Measurements from ENCODE around the gene ZNF638.
"Not testable (repeated sequence)": the region's sequence is repeated elsewhere in the genome, so short reads cannot be mapped to it uniquely, and the experiment has no call there.

ZNF638 gene

DNA sequence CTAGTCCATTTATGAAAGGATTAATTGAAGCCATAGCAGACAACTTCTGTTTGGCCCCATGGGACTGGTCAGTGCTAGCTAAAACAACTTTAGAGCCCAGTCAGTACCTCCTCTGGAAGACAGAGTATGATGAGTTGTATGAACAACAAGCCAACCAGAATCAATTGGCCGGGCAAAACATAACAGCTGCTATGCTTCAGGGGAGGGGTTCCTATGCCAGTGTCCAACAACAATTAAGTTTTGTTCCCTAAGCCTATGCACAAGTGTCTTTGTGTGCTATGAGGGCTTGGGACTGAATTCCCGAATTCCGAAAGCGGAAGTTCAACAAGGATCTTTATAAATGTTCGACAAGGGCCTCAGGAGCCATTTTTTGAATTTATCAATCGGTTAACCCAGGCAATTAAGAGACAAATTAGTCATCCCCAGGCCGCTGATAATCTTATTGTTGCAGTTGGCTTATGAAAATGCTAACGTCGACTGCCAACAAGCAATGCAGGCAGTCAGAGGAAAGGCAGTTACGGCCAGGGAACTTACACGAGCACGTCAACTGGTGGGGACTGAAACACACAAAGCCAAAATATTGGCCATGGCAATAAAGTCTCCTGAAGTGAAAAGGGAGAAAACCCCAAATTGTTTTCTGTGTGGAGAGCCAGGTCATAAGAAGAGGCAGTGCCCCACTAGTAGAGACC, 57.9 kb downstream of the ZNF638 start:
- no peak for DNase-seq (ENCODE audit: low read depth in 1 of 2, low spot score in 1 of 2)

DNA sequence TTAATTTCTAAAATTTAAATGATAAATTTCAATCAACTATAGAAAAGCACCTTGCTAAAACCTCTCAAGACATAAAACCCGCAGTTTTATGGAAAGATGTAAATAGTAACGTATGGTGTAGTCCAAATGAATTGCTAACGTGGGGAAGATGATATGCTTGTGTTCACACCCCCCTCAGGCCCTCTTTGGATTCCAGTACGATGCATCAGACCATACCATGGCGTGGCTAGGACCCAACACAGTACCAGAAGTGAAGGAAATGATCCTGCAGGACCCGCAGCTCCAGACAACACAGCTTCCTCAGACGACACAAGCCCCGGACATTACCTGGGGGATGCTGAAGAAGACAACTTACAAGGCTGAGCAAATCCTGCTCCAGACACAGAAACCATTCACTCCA, 61.6 kb downstream of the ZNF638 start:
- no peak for DNase-seq (ENCODE audit: low read depth in 1 of 2, low spot score in 1 of 2)

DNA sequence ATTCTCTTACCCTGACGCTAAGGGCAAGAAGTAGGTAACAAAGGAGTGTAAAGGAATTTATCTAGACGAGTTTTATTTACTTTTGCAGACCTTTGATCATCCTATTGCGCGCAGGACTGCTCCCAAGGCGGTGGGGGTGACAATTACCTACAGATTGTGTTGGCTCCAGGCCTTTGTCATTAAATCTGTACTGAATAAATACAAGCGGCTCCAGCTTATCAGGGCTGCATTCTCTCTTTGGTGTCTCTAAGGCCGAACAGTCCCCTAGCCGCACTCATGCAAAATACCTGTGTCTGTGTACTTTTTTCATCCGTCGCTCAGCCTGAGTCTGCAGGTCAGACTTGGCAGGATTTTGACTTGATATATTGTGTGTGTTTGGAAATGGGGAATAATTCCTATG, 63.9 kb downstream of the ZNF638 start:
- no peak for DNase-seq (ENCODE audit: low read depth in 1 of 2, low spot score in 1 of 2)

DNA sequence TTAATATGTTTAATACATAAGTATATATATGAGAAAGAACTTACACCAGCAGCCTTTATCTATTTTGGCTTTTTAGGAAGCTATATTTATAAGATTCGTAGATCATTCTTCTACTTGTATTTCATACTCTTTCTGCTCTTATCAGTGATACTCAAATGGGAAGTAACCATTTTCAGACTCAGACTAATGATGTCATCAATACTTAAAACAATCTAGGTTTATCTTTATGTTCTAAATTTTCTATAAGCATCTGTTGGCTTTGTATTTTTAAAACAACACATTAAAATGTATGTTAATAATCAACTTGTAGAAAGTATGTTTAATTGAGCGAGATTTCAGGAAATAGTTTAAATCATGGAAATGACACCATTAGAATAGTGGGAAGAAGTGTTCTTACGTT, 70.8 kb downstream of the ZNF638 start:
- DNase-seq (ENCODE audit: low read depth in 1 of 2, low spot score in 1 of 2): no peak

DNA sequence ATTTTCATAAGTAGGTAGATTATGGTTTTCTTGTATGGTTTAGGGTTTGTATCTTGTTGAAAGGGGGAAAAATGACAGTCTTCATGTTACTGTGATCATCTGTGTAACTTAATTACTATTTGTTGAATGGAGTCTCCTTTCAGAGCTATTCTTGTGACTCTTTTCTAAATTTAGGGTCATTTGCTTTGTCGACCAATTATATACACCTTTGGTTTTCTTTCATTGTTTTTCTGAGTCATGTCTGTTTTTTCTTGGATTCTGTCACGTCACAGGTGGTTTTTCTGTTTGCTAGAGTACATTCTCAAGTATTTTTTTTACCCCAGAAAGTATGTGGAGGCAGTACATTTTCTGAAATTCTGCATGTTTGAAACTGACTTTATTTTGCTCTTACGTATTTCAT, 78.0 kb downstream of the ZNF638 start:
- DNase-seq (ENCODE audit: low read depth in 1 of 2, low spot score in 1 of 2): no peak

DNA sequence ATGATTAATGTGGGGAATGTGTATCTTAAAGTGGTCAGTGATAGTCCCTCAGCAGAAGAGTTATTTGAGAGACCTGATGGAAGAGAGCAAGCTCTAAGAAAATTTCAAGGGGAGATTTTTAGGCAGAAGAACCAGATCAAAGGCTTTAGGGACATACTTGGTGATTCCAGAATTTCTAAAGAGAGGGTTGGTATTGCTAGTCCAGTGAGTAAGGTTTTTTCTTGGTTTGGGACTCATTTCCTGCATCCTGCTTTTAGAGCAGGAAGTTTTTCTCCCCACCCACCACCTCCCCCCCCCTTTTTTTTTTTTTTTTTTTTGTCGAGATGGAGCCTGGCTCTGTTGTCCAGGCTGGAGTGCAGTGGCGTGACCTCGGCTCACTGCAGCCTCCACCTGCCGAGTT, 79.1 kb downstream of the ZNF638 start:
- DNase-seq (ENCODE audit: low read depth in 1 of 2, low spot score in 1 of 2): no peak

DNA sequence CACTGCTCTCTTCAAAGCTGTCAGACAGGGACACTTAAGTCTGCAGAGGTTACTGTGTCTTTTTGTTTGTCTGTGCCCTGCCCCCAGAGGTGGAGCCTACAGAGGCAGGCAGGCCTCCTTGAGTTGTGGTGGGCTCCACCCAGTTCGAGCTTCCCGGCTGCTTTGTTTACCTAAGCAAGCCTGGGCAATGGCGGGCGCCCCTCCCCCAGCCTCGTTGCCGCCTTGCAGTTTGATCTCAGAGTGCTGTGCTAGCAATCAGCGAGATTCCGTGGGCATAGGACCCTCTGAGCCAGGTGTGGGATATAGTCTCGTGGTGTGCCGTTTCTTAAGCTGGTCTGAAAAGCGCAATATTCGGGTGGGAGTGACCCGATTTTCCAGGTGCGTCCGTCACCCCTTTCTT, 85.3 kb downstream of the ZNF638 start:
- DNase-seq (ENCODE audit: low read depth in 1 of 2, low spot score in 1 of 2): not testable (repeated sequence)

DNA sequence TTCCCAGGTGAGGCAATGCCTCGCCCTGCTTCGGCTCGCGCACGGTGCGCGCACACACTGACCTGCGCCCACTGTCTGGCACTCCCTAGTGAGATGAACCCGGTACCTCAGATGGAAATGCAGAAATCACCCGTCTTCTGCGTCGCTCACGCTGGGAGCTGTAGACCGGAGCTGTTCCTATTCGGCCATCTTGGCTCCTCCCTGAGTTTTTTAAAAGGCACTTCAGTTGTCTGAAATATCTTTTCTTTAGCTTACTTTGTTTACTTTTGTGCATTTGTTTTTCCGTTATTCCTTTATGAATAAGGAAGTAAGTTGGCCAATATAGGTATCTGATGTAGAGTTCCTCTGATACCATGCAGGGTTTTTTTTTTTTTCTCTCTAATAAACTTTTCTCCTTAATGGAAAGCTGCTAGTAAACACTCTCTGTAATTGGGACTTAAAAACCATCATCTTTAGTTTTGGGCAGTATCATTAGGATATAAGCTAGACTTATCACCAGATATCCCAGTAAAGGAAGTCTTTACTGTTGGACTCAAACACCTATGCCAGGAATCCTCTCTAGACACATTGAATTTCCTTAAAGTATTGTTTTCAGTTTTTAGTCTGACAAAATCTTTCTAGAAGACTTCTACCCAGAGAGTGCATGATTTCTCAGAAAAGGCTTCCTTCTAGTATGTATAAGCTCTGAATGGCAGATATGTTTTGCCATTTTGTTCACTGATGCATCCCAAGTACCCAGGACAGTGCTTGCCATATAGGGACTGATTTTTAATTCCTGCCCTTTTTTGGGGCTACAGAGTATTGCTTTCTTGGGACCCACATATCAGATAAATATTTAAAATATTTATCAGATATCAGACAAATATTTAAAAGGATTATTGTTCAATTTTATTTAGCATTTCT, 86.0 kb downstream of the ZNF638 start:
- no peak for DNase-seq (ENCODE audit: low read depth in 1 of 2, low spot score in 1 of 2)

DNA sequence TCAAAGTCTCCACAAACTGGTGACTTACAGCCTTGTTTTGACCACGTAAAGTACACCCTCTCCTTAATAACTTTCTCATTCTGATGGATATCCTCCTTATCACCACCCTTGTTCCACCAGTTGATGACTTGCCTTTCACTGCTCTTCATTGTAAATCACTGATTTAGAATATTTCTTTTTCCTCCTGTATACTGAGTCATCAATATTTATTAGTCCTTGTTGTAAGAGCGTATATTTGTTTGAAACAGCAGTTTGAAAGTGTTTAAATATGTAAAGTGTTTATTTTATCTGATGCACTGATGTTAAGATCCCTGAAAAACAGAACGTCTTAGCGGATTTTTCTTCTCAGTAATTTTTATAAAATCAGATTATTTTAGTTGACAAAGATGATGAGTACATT, 87.6 kb downstream of the ZNF638 start:
- DNase-seq (ENCODE audit: low read depth in 1 of 2, low spot score in 1 of 2): no peak

DNA sequence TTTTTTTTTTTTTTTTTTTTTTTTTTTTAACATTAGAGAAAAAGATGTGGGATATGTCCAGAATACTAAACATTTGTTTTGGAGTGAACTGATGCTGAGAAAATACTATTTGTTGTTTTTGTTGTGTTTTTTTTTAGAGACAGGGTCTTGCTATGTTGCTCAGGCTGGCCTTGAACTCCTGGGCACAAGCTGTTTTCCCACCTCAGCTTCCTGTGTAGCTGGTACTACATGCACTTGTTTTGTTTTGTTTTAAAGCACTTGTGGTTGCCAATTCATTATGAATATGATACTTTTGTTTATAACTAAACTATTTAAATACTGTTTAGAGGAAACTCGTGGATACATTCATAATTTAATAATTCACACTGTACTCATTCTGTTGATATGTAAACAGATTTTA, 88.4 kb downstream of the ZNF638 start:
- no peak for DNase-seq (ENCODE audit: low read depth in 1 of 2, low spot score in 1 of 2)

DNA sequence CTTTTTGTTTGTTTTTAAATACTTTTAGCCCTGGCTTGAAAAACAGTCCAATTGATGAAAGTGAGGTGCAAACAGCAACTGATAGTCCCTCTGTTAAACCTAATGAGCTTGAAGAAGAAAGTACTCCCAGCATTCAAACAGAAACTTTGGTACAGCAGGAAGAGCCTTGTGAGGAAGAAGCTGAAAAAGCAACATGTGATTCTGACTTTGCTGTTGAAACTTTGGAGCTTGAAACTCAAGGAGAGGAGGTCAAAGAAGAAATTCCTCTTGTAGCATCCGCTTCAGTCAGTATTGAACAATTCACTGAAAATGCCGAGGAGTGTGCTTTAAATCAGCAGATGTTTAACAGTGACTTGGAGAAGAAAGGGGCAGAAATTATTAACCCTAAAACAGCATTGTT, 91.2 kb downstream of the ZNF638 start:
- no peak for DNase-seq (ENCODE audit: low read depth in 1 of 2, low spot score in 1 of 2)

DNA sequence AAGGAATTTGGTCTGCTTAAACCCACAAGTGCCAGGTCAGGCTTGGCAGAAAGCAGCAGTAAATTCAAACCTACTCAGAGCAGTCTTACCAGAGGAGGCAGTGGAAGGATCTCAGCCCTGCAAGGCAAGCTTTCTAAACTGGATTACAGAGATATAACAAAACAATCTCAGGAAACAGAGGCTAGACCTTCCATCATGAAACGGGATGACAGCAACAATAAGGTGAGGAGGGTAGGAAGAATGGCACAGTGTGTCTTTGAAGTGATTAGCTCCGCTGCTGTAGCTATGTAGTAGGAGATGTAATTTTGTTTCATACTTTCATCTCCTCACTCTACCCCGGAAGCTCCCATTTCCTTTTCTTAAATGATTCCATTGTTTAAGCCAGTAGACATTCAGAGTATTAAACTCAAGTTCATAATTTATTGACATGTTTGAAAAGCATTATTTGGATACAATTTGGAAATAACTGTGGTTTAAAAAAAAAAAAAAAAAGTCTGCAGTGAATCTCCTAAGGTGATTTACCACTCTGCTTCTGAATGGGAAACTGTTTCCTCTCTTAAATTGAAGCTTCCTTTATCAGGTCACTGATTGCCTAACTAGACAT, 92.3 kb downstream of the ZNF638 start:
- no peak for DNase-seq (ENCODE audit: low read depth in 1 of 2, low spot score in 1 of 2)

DNA sequence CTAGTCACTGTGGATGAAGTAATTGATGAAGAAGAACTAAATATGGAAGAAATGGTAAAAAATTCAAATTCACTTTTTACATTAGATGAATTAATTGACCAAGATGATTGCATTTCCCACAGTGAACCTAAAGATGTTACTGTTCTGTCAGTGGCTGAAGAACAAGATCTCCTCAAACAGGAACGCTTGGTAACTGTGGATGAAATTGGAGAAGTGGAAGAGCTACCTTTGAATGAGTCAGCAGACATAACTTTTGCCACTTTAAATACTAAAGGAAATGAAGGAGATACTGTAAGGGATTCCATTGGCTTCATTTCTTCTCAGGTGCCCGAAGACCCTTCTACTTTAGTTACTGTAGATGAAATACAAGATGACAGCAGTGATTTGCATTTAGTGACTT, 95.1 kb downstream of the ZNF638 start:
- DNase-seq (ENCODE audit: low read depth in 1 of 2, low spot score in 1 of 2): no peak

DNA sequence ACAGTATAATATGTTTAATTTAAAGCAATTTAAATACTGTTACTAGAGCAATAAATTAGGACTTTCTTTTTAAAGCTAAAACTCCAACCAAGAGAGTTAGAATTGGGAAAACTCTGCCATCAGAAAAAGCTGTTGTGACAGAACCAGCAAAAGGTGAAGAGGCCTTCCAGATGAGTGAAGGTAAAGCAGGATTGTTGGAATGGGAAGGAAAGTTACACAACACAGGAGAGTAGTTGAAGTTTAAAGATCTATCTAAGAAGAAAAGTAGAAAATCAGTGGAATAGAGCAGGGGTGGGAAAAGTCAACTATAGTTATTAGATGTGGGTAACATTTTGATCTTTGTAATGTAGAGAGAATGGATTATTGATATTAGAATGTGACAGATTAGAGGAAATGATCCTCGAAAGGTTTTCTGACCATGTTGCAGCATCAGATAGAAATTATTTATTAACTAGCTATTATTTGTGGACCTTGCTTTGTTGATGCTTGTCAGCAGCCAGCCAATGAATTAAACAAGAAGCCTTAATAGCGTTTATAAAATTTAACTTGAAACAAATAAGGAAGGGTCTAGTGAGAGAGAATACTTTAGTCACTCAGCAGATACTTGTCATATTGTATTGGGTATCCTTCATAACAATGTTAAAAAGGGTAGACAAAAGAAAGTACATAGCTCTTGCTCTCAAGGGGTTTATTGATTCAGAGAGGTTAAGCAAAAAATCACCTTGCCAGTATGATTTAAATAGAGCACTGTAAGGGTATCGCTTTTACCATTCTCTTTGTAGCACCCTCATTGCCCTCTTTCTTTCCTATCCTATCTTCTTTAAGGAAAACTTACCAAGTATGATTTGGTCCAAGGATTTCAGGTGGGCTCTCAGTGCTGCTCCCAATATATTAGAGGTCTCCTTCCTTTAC, 97.1 kb downstream of the ZNF638 start:
- no peak for DNase-seq (ENCODE audit: low read depth in 1 of 2, low spot score in 1 of 2)

DNA sequence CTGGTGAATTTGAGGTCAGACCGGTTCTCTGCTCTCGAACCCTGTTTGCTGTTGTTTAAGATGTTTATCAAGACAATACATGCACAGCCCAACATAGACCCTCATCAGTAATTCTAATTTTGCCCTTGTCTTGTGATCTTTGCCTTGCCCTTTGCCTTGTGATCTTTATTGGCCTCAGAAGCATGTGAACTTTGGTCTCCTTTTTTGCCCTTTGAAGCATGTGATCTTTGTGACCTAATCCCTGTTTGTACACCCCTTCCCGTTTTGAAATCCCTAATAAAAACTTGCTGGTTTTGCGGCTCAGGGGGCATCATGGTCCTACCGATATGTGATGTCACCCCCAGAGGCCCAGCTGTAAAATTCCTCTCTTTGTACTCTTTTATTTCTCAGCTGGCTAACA, 113.6 kb downstream of the ZNF638 start:
- not testable (repeated sequence) for DNase-seq (ENCODE audit: low read depth in 1 of 2, low spot score in 1 of 2)

DNA sequence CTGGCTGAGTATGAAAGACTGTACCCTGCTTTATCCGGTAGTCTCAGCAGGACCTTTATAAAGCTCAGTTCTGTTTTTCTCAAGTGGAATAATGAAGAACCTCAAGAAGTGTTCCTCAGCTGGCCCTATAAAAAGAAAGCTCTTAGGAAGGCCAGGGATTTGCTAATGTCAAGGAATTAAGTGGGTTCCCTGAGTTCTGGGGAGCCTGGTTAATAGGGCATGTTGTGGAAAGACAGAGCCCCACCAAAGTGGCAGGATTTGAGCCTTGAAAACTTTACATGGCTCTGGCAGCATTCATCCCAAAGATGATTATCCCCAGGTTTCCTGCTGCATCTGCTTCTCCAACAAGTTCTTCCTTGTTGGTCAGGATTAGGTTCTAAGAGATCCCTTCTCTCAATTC, 114.9 kb downstream of the ZNF638 start:
- no peak for DNase-seq (ENCODE audit: low read depth in 1 of 2, low spot score in 1 of 2)

DNA sequence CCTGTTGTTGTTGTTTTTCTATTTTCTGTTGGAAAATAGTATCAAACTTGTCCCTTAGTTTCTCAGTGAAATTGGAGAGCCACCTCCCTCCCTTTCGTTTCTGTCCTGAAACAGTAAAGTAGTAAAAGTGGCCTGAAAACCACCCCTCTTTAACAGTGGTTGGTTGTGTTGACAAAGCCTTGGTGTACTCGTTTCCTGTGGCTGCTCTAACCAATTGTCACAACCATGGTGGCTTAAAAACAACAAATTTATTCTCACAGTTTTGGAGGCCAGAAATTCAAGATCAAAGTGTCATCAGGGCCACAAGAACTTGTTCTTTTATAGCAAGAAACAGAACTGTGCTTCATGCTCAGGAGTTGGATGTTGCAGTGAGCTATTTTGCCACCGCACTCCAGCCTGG, 117.8 kb downstream of the ZNF638 start:
- no peak for DNase-seq (ENCODE audit: low read depth in 1 of 2, low spot score in 1 of 2)

DNA sequence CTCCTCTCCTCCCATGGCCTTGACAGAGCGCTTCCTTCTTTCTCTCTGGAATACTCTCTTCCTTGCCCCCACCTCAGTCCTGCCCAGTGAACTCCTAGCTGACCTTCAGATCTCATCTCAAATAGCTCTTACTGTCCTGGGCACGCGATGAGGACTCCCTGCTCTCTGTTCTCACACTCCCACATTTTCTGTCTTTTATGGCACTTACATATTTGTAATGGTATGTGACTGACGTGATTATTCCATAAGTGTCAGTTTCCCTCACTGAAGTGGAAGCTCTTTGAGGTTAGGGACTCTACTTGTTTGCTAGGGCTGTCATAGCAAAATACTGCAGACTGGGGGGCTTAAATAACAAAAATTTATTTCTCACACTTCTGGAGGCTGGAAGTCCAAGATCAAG, 120.1 kb downstream of the ZNF638 start:
- DNase-seq (ENCODE audit: low read depth in 1 of 2, low spot score in 1 of 2): no peak

DNA sequence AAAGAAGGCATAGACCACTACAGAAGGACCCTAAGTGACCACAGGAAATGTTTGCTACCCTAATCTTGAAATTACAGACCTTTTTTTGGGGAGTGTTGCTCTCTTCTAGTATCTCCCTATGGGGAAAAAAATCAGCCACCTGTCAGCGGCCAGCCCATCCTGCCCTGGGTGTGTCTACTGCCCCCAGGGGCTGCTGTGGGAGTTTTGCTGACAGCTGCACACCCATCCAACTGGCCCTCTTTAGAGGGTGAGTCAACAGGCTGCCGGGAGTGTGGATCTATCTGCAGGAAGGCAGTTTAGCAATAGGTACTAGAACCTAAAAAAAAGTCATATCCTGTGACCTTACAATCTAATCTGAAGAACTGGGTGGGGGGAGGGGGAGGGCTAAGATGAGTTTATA, 121.0 kb downstream of the ZNF638 start:
- DNase-seq (ENCODE audit: low read depth in 1 of 2, low spot score in 1 of 2): no peak

DNA sequence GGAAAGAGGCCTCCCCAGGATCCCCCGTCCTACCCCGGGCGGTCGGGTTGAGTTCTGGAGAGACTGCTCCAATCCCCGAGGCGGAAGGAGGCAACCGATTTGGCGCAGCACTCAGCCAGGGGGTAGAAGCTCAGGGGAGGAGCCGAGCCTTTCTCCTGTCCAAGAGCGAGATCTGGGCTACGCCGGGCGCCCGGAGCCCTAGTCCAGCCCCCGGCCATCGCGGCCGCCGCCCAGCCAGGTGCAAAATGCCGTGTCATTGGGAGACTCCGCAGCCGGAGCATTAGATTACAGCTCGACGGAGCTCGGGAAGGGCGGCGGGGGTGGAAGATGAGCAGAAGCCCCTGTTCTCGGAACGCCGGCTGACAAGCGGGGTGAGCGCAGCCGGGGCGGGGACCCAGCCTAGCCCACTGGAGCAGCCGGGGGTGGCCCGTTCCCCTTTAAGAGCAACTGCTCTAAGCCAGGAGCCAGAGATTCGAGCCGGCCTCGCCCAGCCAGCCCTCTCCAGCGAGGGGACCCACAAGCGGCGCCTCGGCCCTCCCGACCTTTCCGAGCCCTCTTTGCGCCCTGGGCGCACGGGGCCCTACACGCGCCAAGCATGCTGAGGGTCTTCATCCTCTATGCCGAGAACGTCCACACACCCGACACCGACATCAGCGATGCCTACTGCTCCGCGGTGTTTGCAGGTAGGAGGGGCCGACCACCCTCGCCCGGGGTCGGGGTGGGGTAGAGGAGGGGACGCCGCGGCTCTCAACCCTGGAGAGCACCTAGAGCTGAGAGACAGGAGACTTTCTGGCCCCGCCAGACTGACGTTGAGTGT, 122.0 kb downstream of the ZNF638 start, which contains the start of gene DYSF:
Gene DYSF (plus strand): TSS at position 158 of the 817 bp plus-strand sequence.
- DNase-seq (ENCODE audit: low read depth in 1 of 2, low spot score in 1 of 2): no peak

Data from stimulated activated CD4-positive, alpha-beta T cell treated with anti-CD3 and anti-CD28 coated beads, Interleukin-15, amount 100 ng/mL, for 1 hour (primary cell).